ENCODE measurements around the gene CELF5.
"Not testable (repeated sequence)": the region's sequence is repeated elsewhere in the genome, so short reads cannot be mapped to it uniquely, and the experiment has no call there.

The CELF5 gene

DNA sequence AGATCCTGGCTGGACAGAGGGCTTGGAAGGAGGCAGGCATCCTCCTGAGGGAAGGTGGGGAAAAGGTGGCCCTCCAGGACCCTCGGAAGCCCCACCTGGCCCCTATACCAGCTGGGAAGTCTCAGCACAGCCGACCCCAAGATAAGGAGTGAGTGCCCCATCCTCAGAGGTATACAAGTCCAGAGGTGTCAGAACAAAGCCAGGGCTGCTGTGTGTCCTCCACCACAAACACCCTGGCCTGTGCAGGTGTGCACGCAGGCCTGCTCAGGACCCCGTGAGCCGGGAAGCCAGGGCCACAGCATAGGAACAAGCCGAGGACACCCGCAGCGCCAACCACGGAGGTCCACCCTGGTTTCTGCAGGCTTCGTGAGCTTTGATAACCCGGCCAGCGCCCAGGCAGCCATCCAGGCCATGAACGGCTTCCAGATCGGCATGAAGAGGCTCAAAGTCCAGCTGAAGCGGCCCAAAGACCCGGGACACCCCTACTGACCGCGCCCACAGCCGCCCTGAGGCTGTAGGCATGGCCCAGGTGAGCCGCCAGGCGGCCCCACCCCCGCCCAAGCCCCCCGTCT lies 68.6 kb downstream of the CELF5 start:
- no peak for DNase-seq (ENCODE audit: low read depth, low spot score)

DNA sequence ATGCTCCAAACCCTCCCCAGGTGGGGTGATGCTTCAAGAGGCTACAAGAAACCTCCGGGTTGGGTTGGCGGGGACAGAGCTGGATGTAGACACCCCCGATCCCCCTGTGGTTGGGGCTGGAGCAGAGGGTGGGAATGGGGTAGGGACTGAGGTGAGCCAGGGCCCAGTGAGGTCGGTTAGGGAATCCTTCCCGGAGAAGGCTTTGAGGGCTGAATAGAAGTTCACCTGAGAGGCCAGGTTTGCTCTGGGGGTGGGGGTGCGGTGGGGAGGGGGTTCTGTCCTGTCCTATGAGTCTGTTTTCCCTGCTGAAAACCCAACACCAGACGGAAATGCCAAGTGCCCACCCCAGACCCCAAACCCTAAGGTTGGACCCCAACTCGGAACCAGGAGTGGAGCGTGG lies 69.1 kb downstream of the CELF5 start:
- no peak for DNase-seq (ENCODE audit: low read depth, low spot score)

DNA sequence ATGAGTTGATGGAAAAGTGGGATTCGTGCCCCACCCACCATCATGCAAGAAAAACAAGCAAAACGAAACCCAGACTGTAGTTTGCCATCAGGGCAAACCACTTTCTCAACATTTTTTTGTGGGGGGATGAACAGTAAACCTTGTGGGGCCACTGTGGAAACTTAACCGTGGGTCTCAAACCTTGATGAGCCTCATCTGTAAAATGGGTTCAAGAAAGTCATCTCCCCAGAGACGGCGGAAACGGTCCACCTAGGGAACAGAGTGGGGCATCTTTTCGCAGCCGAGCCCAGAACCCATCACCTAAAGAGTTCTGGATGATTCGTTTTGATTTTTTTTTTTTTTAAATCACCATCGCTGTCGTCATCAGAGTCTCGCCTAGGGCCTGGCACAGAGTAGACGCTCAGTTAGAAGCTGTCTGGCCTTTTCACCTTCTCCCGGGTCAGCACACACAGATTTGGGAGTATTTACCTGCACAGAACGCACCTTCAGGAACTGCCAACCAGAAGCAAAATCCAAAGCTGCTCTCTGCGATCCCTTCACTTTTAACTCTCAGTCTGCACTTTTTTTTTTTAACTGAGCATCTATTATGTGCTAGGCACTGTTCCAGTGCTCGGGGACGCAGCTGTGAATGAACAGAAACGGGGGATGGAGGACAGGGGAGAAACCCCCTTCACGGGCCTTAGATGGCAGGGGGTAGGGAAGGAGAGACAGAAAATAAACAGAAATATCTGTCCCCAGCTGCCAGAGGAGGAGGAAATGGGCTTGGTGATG lies 69.8 kb downstream of the CELF5 start:
- no peak for DNase-seq (ENCODE audit: low read depth, low spot score)

DNA sequence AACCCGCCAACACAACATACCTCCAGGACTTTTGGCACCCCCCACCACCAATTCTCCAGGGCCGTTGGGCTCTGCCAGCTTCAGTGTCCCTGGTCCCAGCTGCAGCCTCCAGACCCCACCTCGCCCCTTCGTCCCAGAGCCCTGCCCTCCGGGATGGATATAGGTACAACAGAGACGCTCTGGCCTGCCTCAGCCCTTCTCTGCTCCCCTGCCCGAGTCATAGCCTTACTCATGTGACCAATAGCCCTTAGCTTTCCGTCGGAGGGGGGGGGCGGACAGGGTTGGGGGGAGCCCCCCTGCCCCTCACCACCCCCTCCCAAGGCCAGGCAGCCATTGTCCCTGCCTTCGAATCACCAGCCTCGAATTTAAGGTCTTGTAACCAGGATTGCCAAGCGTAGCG lies 71.1 kb downstream of the CELF5 start:
- DNase-seq (ENCODE audit: low read depth, low spot score), result no peak

DNA sequence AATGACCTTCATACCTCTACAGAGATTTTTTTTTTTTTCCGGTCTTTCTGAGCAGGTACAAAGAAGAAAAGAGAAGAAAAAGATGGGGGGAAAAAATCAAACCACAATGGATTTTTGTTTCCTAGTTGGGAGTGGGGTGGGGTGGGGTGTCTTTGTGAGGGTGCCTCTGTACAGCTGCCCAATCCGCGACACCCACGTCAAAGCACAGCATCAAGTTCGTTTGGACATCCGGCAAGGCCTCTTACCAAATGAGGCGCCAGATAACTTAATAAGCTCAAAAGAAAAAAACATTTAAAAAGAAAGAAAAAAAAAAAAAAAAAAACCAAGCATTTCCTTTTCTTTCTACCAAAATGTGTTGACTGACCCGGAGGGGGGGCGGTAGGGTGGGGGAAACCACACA lies 71.6 kb downstream of the CELF5 start:
- no peak for DNase-seq (ENCODE audit: low read depth, low spot score)

DNA sequence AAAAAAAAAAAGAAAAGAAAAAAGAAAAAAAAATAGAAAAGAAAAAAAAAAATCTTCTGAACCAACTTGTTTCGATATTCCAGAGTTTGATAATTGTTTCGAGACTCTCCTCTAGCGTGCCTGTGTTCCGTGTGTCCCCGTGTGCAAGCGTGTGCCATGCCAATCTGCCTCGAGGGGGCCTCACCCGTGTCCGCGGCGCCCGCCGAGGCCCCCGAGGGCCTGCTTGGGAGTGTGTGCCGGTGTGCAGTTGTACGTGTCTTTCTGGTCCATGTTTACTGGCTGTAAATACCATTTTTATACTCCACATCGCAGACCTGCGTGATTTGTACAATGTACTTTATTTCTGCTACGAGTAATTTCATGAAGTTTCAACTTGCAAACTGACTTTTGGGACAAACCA lies 72.0 kb downstream of the CELF5 start:
- no peak for DNase-seq (ENCODE audit: low read depth, low spot score)

DNA sequence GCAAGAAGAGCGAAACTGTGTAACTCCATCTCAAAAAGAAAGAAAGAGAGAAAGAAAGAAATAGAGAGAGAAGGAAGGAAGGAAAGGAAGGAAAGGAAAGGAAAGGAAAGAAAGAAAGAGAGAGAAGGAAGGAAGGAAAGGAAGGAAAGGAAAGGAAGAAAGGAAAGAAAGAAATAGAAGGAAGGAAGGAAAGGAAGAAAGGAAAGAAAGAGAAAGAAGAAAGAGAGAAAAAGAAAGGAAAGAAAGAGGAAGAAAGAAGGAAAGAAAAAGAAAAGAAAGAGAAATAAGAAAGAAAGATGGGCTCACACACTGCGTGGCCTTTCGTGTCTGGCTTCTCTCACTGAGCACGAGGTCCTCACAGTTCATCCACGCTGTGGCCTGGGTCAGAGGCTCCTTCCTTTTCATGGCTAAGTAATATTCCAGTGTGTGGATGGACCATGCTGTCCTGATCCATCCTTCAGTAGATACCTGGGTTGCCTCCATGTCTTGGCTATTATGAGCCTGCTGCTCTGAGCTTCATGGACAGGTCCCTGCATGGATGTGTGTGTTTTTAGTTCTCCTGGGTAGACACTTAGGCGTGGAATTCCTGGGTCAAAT lies 74.5 kb downstream of the CELF5 start:
- no peak for DNase-seq (ENCODE audit: low read depth, low spot score)

DNA sequence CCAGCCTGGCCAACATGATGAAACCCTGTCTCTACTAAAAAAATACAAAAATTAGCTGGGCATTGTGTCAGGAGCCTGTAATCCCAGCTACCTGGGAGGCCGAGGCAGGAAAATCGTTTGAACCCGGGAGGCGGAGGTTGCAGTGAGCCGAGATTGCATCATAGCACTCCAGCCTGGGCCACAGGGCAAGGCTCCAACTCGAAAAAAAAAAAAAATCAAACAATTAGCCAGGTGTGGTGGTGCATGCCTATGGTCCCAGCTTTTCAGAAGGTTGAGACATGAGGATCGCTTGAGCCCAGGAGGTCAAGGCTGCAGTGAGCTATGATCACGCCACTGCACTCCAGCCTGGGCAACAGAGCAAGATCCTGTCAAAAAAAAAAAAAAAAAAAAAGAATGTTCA lies 76.1 kb downstream of the CELF5 start:
- not testable (repeated sequence) for DNase-seq (ENCODE audit: low read depth, low spot score)

DNA sequence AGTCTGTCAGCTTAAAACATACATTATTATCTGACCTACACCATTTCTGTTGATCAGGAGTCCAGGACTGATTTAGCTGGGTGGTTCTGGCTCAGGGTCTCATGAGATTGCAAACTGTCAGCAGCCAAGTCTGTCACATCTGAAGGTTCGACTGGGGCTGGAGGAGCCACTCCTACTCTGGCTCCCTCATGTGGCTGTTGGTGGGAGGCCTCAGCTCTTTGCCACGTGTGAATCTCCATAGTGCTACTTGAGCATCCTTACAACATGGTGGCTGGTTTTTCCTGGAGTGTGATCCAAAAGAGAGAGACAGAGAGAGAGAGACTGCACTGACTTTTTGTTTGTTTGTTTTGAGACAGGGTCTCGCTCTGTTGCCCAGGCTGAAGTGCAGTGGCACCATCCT lies 78.3 kb downstream of the CELF5 start:
- DNase-seq (ENCODE audit: low read depth, low spot score), result no peak

DNA sequence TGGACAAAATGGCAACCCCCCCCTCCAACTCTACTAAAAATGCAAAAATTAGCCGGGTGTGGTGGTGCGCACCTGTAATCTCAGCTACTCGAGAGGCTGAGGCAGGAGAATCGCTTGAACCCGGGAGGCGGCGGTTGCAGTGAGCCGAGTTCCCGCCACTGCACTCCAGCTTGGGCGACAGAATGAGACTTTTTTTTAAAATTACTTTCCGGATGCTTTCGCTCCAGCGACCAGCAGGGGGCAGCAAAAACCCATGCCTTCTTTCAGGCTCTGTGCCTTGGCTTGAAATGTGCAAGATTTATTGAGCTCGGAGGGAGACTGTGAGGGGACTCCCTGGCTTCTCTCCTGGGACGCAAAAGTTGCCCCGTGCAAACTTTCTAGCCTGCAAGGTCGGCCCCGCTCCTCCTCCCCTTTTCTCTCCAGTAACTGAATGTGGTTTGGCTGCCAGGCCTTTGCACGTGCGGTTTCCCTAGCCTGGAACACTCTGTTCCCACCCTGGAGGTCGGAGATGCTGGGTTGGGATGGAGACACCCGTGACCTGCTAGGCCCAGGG lies 80.5 kb downstream of the CELF5 start:
- DNase-seq (ENCODE audit: low read depth, low spot score), result peak; percentile 17

DNA sequence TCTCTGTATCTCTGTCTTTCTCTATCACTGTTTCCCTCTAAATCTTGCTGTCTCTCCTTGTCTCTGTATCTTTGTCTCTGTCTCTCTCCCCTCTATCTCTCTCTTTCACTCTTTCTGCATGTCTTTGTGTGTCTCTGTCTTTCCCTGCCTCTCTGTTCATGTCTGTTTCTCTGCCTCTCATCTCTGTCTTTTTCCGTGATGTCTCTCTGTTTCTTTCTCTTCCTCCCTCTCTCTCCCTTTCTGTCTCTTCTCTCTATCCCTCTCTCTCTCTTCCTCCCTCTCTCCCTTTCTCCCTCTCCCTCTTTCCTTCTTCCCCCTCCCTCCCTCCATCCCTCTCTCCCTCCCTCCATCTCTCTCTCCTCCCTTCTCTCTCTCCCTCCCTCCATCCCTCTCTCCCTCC lies 85.3 kb downstream of the CELF5 start:
- DNase-seq (ENCODE audit: low read depth, low spot score), result no peak

DNA sequence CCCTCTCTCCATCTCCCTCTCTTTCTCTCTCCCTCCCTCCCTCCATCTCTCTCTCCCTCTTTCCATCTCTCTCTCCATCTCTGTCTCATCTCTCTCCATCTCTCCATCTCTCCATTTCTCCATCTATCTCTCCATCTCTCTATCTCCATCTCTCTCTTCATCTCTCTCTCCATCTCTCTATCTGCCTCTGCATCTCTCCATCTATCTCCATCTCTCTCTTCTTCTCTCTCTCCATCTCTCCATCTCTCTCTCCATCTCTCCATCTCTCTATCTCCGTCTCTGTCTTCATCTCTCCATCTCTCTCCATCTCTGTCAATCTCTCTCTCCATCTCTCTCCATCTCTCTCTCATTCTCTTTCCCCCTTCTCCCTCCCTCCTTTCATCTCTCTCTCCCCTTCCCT lies 85.8 kb downstream of the CELF5 start:
- DNase-seq (ENCODE audit: low read depth, low spot score), result no peak

DNA sequence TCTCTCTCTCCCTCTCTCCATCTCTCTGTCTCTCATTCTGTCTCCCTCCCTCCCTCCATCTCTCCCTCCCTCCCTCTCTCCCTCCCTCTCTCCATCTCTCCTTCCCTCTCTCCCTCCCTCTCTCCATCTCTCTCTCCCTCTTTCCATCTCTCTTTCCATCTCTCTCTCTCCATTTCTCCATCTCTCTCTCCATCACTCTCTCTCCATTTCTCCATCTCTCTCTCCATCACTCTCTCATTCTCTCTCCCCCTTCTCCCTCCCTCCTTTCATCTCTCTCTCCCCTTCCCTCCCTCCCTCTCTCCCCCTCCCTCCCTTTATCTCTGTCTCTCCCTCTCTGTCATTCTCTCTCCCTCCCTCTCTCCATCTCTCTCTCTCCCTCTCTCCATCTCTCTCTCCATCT lies 86.2 kb downstream of the CELF5 start:
- no peak for DNase-seq (ENCODE audit: low read depth, low spot score)

DNA sequence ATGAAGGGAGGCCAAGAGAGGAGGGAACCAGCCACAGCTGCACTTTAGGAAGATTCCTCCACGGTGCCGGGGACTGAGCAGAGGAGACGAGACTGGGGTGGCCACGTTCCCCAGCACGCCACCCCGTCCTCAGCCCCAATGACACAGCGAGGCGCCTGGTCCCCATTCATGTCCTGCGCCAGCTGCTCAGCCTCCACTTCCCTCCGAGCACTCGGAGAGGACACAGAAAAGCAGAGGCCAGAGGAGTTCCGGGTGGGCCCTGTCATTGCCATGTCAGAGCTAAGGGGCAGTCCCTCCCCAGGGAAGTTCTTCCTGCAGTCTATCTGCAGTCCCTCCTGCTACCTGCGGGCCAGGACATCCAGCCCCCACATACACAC lies 88.7 kb downstream of the CELF5 start:
- no peak for DNase-seq (ENCODE audit: low read depth, low spot score)

DNA sequence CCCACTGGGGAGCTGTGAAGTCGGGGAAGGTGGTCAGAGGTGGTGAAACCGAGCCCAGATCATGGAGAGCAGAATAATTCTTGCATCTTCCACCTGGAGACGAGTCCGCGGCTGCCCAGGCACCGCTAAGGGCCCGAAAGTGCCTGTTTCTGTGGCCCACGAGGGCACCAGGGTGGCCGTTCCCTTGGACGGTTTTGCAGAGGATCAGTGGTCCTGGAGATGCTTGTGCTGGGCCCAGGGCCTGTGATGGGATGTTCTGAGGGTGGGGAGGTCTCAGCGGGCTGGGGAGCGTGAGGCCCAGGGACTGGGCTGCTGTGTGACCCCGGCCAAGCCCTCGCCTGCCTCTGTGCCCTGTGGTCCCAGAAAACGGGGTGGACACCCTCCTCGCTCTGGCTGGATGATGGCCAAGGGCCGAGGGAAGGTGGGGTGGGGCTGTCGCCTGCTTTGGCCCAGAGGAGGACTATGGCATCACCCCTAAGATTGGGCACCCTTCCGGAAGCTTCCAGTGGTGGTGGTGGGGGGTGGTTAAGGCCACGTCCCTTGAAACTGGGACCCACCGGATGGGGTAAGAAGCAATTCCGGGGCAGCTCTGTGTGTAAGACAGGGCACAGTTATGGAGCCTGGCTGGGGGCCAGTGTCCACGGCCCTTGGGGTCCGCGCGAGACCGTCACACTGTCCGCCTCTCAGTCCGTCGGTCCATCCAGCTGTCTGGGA lies 90.7 kb downstream of the CELF5 start:
- DNase-seq (ENCODE audit: low read depth, low spot score), result no peak

DNA sequence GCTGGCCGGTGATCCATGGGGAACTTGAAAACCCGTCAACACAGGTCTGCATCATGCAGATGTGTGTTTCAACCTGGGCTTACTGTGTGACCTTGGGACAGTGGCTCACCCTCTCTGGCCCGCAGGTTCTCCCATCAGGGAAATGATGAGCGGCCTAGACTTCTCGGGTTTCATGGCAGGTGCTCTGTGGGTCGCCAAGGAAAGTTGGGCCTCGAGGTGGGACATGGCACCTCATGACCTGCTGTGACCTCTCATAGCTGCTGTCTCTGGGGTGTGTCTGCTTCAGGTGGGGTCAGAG lies 91.2 kb downstream of the CELF5 start:
- no peak for DNase-seq (ENCODE audit: low read depth, low spot score)

DNA sequence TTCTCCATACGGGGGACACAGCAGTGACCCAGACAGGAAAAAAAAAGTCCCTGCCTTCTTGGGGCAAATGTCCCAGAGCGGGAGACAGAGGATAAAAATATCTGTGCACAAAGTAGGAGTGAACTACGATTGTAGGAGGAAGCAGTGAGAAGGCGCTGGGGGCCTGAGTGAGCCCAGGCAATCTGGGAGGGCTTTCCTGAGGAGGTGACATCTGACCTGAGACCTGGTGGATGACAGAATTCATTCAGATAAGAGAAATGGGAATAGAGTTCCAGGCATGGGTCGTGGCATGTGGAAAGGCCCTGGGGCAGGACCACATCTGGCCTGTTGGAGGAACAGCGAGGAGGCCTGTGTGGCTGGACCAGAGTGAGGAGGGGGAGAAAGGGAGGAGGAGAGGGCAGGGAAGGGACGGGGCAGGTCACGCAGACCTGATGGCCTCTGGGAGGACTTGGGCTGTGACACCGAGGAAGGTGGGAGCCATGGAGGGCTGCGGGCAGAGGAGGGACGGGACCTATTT lies 91.7 kb downstream of the CELF5 start:
- DNase-seq (ENCODE audit: low read depth, low spot score), result no peak

DNA sequence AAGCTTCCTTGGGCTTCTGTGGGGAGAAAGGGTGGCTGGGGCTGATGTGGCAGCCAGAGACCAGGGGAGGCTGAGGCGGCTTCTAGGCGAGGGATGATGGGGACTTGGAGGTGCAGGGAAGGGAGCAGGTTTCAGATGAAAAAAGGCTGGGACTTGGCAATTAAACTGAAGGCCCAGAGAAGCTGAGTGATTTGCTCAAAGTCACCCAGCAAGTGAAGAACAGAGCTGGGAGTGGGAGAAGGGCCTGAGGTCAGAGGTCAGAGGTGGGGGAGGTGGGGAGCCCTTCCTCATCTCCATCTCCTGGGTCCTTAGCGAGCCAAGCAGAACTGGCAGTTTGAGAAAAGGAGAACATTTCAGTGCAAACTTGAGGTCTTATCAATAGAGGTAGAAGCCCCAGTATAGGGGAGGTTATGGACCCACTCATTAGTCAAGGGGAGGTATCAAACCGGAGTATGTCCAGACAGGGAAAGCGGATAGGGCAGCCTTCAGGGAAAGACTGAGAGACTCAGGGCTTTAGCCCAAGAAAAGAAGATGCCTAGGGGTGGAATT lies 92.3 kb downstream of the CELF5 start:
- no peak for DNase-seq (ENCODE audit: low read depth, low spot score)

DNA sequence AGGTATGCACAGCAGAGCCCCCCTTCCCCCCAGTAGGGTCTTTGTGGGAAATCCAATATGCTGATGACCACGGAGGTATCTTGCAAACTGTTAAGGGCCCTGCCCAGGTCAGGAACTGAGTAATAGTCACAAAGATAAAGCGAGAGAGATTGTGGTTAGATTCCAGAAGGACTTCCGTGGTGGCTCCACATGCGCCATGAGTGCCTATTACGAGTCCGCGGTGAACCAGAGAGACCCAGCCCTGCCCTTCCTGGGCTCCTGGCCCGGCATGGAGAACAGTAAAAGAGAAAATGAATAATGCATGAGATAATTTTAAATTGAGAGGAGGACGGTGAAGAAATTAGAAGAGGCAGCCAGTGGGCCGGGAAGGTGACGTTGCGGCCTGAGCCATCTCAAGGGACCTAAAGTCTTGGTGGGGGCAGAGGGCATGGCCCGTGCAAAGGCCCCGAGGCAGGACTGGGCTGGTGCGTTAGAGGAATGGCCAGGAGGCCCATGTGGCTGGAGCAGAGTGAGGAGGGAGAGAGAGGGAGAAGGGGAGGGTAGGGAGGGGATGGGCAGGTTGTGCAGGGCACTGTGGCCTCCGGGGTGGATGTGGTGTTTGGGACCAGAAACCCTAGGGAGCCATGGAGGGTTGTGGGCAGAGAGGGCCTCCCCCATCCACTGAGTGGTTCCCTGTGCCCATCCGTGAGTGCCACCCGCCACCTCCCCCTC lies 95.3 kb downstream of the CELF5 start:
- no peak for DNase-seq (ENCODE audit: low read depth, low spot score)

DNA sequence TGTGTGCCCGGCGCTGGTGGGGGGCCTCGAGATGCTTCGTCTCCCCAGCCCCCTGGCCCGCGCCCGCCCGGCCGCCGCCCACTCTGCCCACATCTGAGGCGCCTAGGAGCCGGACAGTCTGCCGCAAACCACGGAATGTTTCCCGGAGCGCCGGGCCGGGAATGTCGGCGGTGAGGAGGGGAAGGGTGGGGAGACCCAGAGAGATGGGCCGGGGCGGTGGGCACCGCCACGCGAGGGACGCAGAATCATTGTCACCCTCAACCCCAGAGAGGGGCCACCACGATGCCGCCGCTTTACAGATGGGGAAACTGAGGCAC lies 95.9 kb downstream of the CELF5 start:
- DNase-seq (ENCODE audit: low read depth, low spot score), result no peak

DNA sequence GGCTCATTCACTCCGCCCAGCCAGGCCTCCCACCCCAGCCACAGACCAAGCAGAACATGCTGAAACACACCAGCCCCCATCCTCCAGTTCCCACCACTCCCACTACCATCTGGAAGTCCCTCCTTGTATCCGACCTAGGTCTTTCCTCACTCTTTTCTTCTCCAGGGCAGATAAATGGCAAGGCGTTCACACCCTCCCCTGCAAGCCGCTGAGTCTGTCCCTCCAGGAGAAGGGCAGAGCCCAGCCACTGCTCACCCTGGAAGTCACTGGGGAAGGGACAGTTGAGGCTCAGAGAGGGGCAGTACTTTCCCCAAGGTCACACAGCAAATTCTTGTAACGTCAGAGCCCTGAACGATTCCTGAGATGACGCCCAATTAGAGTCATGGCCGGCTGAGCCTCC lies 96.4 kb downstream of the CELF5 start:
- DNase-seq (ENCODE audit: low read depth, low spot score), result no peak

DNA sequence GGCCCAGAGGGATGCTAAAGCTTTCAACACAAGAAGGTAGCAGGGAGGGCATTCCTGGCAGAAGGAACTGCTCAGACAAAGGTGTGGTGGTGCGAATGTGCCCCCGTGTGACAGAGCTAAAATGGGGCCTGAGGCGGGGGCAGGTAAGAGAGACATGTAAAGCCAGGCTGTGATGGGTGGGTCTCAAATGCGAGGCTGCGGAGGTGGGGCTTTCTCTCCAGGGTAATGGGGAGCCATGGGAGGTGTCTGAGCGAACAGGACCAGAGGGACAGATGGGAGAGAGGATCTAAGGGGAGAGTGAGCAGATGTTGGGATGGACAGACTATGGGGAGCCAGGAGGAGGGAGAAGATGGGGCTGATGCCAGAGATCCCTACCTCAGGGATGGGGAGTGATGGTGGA lies 97.2 kb downstream of the CELF5 start:
- no peak for DNase-seq (ENCODE audit: low read depth, low spot score)

Measured in brain pericyte (primary cell).